OCI-LY1 (cell line): ENCODE data around the gene ALPI.

Experiments
- H2AFZ ChIP-seq: fragments of 200-600 bp; sonication (generic), shearing (Covaris generic); 2 replicates; pipeline ENCODE4 v1.6.0; 2014; ENCODE audit warnings: antibody characterized with exemption, mild to moderate bottlenecking, low read length
- H3F3A ChIP-seq: fragments of 200-600 bp; sonication (generic), shearing (Covaris generic); 2 replicates; pipeline ENCODE4 v1.6.0; 2014; ENCODE audit warnings: mild to moderate bottlenecking, antibody characterized with exemption, low read length, moderate library complexity; ENCODE audit not compliant: insufficient read depth
- H3K27ac ChIP-seq: fragments of 200-600 bp; sonication (generic); 2 replicates; pipeline ENCODE4 v1.5.1; 2014; ENCODE audit warnings: low read length, mixed run types, mild to moderate bottlenecking, low read depth; ENCODE audit not compliant: poor library complexity, severe bottlenecking
- H3K27me3 ChIP-seq: fragments of 200-600 bp; sonication (generic); 2 replicates; pipeline ENCODE4 v1.6.0; 2014; ENCODE audit warnings: antibody characterized with exemption, mild to moderate bottlenecking, low read length, moderate library complexity; ENCODE audit not compliant: insufficient read depth
- H3K36me3 ChIP-seq: fragments of 200-600 bp; sonication (generic); 2 replicates; pipeline ENCODE4 v1.6.1; 2014; ENCODE audit warnings: mild to moderate bottlenecking, antibody characterized with exemption, low read length, moderate library complexity, mixed read lengths; ENCODE audit not compliant: insufficient read depth
- H3K4me1 ChIP-seq: fragments of 200-600 bp; sonication (generic); 2 replicates; pipeline ENCODE4 v1.5.1; 2014; ENCODE audit warnings: mild to moderate bottlenecking, low read length, moderate library complexity; ENCODE audit not compliant: insufficient read depth, severe bottlenecking
- H3K4me2 ChIP-seq: fragments of 200-600 bp; sonication (generic), shearing (Covaris generic); 2 replicates; pipeline ENCODE4 v1.6.1; 2014; ENCODE audit warnings: low read length
- H3K4me3 ChIP-seq: fragments of 200-600 bp; sonication (generic); 2 replicates; pipeline ENCODE4 v1.5.1; 2014; ENCODE audit warnings: low read length, low read depth, mild to moderate bottlenecking, mixed read lengths; ENCODE audit not compliant: poor library complexity, severe bottlenecking
- H3K79me2 ChIP-seq: fragments of 200-600 bp; shearing (Covaris generic); 2 replicates; pipeline ENCODE4 v1.6.1; 2016; ENCODE audit warnings: mixed run types, low read length, mixed read lengths; ENCODE audit not compliant: insufficient read depth
- H3K9ac ChIP-seq: fragments of 200-600 bp; sonication (generic), shearing (Covaris generic); 2 replicates; pipeline ENCODE4 v1.6.1; 2014; ENCODE audit warnings: mild to moderate bottlenecking, low read length, mixed read lengths
- H3K9me2 ChIP-seq: fragments of 200-600 bp; sonication (generic), shearing (Covaris generic); 2 replicates; pipeline ENCODE4 v1.6.1; 2014; ENCODE audit warnings: low read depth, mild to moderate bottlenecking, low read length, mixed read lengths
- H3K9me3 ChIP-seq: fragments of 200-600 bp; shearing (Covaris generic); 2 replicates; pipeline ENCODE4 v1.6.1; 2014; ENCODE audit warnings: low read length, mixed read lengths
- H4K20me1 ChIP-seq: fragments of 200-600 bp; sonication (generic), shearing (Covaris generic); 2 replicates; pipeline ENCODE4 v1.6.0; 2016; ENCODE audit warnings: mild to moderate bottlenecking, low read length; ENCODE audit not compliant: insufficient read depth
- EZH2 ChIP-seq: fragments of 200-600 bp; sonication (generic), shearing (Covaris generic); IDR thresholded peaks from 2 replicates; pipeline ENCODE4 v1.8.0; 2017; ENCODE audit warnings: borderline replicate concordance, mixed run types, mild to moderate bottlenecking, antibody characterized with exemption, low read length, moderate library complexity, mixed read lengths
- TF ChIP-seq, protein P1 (sequence below): fragments of 200-600 bp; sonication (generic), shearing (Covaris generic); IDR thresholded peaks from 2 replicates; pipeline ENCODE4 v1.5.1; 2017; ENCODE audit warnings: mild to moderate bottlenecking, antibody characterized with exemption, low read length, moderate library complexity, mixed read lengths

The ALPI gene

DNA sequence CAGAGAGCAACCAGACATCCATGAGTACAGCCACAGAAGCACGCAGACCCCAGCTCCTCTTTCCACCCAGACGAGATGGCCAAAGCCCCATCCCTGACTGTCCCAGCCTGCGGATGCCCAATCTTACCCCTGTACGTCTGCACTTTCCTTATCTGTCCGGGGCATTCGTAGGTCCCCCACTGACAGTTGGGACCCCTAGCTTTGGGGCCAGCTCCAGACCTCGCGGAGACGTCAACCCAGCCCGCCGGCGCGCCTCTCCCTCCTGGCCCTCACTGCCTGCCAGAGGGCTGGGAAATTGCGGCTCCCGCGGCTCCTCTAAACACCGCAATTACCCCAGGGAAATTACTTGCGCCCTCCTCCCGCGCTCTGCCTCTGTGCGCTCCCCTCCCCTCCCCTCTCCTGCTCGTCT, 29.4 kb downstream of the ALPI start:
- H3K79me2 ChIP-seq: no peaks in the 10 kb centered on the region
- no peak overlapping the region for H3K4me2 ChIP-seq
- no peaks in the 10 kb centered on the region for H3K36me3 ChIP-seq
- no peak overlapping the region for H3K4me3 ChIP-seq
- no peaks in the 10 kb centered on the region for H3F3A ChIP-seq
- no peaks in the 10 kb centered on the region for H3K27me3 ChIP-seq
- H3K4me1 ChIP-seq: no peaks in the 10 kb centered on the region
- no peaks in the 10 kb centered on the region for H3K9me3 ChIP-seq
- H3K9ac ChIP-seq: no peak overlapping the region
- H3K9me2 ChIP-seq: no peaks in the 10 kb centered on the region
- TF ChIP-seq EZH2: no peak
- TF ChIP-seq, protein P1, sequence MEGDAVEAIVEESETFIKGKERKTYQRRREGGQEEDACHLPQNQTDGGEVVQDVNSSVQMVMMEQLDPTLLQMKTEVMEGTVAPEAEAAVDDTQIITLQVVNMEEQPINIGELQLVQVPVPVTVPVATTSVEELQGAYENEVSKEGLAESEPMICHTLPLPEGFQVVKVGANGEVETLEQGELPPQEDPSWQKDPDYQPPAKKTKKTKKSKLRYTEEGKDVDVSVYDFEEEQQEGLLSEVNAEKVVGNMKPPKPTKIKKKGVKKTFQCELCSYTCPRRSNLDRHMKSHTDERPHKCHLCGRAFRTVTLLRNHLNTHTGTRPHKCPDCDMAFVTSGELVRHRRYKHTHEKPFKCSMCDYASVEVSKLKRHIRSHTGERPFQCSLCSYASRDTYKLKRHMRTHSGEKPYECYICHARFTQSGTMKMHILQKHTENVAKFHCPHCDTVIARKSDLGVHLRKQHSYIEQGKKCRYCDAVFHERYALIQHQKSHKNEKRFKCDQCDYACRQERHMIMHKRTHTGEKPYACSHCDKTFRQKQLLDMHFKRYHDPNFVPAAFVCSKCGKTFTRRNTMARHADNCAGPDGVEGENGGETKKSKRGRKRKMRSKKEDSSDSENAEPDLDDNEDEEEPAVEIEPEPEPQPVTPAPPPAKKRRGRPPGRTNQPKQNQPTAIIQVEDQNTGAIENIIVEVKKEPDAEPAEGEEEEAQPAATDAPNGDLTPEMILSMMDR: no peak
- no peaks in the 10 kb centered on the region for H4K20me1 ChIP-seq
- no peak overlapping the region for H2AFZ ChIP-seq
- no peak overlapping the region for H3K27ac ChIP-seq

DNA sequence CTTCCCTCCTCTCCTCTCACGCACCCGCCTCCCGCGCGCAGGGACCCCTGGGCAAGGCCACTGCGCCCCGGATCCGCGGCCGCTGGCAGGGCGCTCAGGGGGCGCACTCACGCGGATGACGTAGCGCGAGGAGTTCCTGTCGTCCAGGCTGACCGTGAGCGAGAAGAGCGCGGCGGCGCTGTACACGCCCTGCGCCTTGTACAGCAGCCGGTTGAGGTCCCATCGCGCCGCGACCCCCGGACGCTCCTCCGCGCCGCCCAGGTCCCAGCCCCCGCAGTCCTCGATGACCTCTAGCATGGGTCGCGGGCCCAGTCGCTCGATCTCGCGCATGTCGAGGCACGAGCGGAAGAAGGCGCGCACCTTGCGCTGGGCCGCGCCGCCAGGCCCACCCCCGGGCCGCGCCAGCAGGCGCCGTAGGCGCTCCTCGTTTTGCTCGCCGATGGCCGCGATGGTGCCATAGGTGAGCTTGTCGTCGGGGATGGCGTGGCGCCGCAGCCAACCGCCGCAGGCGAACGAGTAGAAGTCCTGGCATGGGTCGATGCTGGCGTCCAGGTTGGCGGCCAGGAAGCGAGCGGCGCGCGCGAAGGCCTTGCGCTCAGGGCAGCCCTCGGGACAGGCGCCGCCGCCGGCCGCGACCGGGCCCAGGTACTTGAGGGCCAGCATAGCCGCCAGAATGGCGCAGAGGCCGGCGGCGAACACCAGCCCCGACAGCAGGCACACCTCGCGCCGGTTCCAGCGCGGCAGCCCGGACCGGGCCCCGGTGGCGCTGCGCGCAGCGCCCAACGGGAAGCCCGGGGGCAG, 30.0 kb downstream of the ALPI start:
- no peaks in the 10 kb centered on the region for H3K9me2 ChIP-seq
- H3K4me2 ChIP-seq: no peak overlapping the region
- no peaks in the 10 kb centered on the region for H3K4me1 ChIP-seq
- H3K36me3 ChIP-seq: no peaks in the 10 kb centered on the region
- no peaks in the 10 kb centered on the region for H3F3A ChIP-seq
- H2AFZ ChIP-seq: no peak overlapping the region
- TF ChIP-seq, protein P1: no peak
- TF ChIP-seq EZH2: no peak
- no peaks in the 10 kb centered on the region for H4K20me1 ChIP-seq
- no peak overlapping the region for H3K9ac ChIP-seq
- H3K4me3 ChIP-seq: no peak overlapping the region
- no peak overlapping the region for H3K27ac ChIP-seq
- no peaks in the 10 kb centered on the region for H3K79me2 ChIP-seq
- H3K9me3 ChIP-seq: no peaks in the 10 kb centered on the region
- H3K27me3 ChIP-seq: no peaks in the 10 kb centered on the region

DNA sequence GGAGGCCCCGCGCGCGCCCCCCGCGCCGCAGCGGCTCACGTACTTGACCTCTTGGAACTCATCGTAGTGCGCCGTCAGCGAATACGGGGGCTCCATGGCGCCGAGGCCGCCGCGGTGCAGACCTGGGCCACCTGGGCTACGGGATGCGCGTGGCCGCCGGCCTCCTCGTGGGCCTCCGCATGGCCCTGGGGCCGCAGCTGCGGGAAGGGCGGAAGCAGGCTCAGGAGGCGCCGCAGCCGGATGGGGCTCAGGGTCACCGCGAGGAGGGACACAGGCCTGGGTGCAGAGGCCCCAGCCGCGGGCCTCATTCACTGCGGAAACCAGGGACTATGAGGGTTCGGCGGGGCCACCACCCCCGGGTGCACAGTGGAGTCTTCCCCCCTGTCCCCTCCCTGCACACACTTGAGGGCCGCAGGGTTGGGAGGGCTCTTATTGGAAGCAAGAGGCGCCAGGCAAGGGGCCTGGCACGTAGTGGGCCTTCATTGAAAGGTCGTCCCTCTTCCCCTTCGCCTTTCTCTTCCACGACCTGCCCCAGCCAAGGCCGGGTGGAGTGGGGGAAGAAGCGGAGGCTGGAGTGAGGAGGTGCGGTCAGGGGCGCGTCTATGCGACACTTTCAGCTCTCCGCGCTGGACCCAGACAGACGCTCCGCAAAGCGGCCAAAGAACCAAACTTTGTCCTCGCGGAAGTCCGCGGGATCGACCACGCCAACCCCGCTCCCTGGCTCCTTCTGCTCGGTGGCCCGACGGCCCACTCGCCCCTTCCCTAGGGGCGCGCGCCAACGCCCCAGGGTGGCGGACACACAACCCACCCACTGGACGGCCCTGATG, 30.8 kb downstream of the ALPI start:
- Histone ChIP-seq H3F3A (no peaks in the 10 kb centered on the region), H3K4me3 (no peak overlapping the region), H3K4me1 (no peaks in the 10 kb centered on the region), H3K4me2 (no peak overlapping the region), H3K27me3 (no peaks in the 10 kb centered on the region; the same call in 1 of the 2 replicates), H3K9me3 (no peaks in the 10 kb centered on the region), H3K9ac (no peak overlapping the region), H2AFZ (no peak overlapping the region), H3K9me2 (no peaks in the 10 kb centered on the region), H3K36me3 (no peaks in the 10 kb centered on the region), H3K27ac (no peak overlapping the region), H3K79me2 (no peaks in the 10 kb centered on the region), H4K20me1 (no peaks in the 10 kb centered on the region)
- TF ChIP-seq EZH2: no peak
- TF ChIP-seq, protein P1: no peak
